HG03280 (cell line): ENCODE measurements around the gene PDCL2.
A peak's percentile ranks its signal among the peaks of the same experiment; 100 is the strongest.

Experiments used
- ATAC-seq: cut with Tn5 transposase; IDR thresholded peaks from one replicate; pipeline ENCODE4 v1.9.1; 2021; ENCODE audit warnings: mild to moderate bottlenecking, moderate library complexity; ENCODE audit not compliant: unreplicated experiment

Gene PDCL2

GRCh38 chr4:55540271-55540670 is 51.8 kb downstream of the PDCL2 start:
- no peak for ATAC-seq

GRCh38 chr4:55539658-55540057 is 52.4 kb downstream of the PDCL2 start:
- ATAC-seq: no peak

GRCh38 chr4:55538531-55538930 is 53.5 kb downstream of the PDCL2 start:
- ATAC-seq: no peak

- ATAC-seq: no peak
These were observed 57.7 kb downstream of the PDCL2 start for GRCh38 chr4:55534306-55534705.

- ATAC-seq: no peak
These were observed 61.4 kb downstream of the PDCL2 start for GRCh38 chr4:55530691-55531090.

- ATAC-seq: no peak
These were observed 61.9 kb downstream of the PDCL2 start for GRCh38 chr4:55530167-55530566.

- ATAC-seq: no peak
These were observed 63.6 kb downstream of the PDCL2 start for GRCh38 chr4:55528491-55528890.

- no peak for ATAC-seq
These were observed 67.0 kb downstream of the PDCL2 start for GRCh38 chr4:55524844-55525571.

GRCh38 chr4:55518442-55518841 is 73.6 kb downstream of the PDCL2 start:
- ATAC-seq: no peak

- ATAC-seq: peak; percentile 58
These were observed 74.4 kb downstream of the PDCL2 start for GRCh38 chr4:55517526-55518229.

GRCh38 chr4:55512922-55513571 is 79.0 kb downstream of the PDCL2 start:
- ATAC-seq: no peak

- no peak for ATAC-seq
These were observed 80.0 kb downstream of the PDCL2 start for GRCh38 chr4:55512077-55512476.

GRCh38 chr4:55510685-55511084 is 81.4 kb downstream of the PDCL2 start:
- ATAC-seq: no peak

GRCh38 chr4:55509266-55509665 is 82.8 kb downstream of the PDCL2 start:
- ATAC-seq: no peak

- no peak for ATAC-seq
These were observed 84.4 kb downstream of the PDCL2 start for GRCh38 chr4:55507612-55508011.
